Measurements from ENCODE around the gene TMEM247.

- TF ChIP-seq CTCF (IDR thresholded peaks at IDR 0.05) (no peak), POLR2A (IDR thresholded peaks at IDR 0.05) (no peak)
Observed at GRCh38 chr2:46447649-46448048, 31.7 kb upstream of the TMEM247 start.

Measured in Peyer's patch (tissue), 4 donors.